Measurements from ENCODE around the gene PRSS1.

PRSS1 gene

DNA sequence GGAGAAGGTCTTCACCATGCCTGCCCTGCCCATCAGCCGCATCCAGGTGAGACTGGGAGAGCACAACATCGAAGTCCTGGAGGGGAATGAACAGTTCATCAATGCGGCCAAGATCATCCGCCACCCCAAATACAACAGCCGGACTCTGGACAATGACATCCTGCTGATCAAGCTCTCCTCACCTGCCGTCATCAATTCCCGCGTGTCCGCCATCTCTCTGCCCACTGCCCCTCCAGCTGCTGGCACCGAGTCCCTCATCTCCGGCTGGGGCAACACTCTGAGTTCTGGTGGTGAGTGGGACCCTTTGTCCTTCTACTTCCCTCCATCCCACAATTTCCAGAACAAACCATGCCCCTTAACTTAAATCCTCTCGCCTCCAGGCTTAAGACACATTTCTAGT is 24.0 kb downstream of the PRSS1 start:
- in situ Hi-C loops (cut with MboI; ENCODE audit: low sequenced_read_pairs): no loop called here

DNA sequence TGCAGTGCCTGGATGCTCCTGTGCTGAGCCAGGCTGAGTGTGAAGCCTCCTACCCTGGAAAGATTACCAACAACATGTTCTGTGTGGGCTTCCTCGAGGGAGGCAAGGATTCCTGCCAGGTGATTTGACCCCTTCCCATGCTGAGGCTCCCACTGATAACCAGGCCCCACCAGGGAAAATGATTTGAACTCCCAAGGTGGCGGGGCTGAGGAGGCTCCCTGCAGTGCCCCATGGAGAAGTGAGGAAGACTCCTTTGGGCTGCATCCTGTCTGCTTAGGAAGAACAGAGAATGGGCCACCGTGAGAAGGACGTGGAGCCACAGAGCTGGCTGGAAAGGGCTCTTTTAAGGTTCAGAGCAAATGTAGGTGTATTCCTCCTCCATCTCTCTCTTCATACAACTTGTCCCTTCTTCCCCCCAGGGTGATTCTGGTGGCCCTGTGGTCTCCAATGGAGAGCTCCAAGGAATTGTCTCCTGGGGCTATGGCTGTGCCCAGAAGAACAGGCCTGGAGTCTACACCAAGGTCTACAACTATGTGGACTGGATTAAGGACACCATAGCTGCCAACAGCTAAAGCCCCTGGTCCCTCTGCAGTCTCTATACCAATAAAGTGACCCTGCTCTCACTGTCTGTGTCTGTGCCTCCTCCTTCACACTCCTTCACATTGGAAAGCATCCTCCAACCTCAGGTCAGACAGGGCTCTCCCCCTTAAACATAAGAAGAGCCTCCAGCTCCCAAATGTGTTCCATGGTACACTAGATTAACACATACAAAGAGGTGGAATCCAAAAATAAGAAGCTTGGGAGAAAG is 24.9 kb downstream of the PRSS1 start:
- in situ Hi-C loops (cut with MboI; ENCODE audit: low sequenced_read_pairs): no loop called here

DNA sequence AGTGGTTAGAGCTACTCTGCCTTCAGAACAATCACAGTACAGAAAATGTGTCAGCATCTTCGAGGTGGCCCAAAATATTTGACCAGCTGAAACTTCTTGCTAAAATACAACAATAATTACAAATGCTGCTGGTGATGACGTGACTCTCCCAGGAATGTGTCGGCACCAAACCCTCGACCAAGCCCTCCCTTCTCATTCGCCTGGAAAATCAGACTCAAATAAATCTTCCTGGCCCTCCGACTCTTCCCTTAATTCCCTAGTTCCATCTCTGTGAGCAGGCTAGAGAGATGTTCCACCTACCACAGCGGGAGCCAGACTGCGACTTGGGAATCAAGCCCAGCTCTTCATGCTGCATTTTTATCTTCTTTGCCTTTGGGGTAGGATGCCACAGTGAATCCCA is 25.6 kb downstream of the PRSS1 start:
- in situ Hi-C loops (cut with MboI; ENCODE audit: low sequenced_read_pairs): loop anchor here (25.0 kb wide), 1 partner anchor 138 kb away; no protein-coding TSS in a partner anchor

DNA sequence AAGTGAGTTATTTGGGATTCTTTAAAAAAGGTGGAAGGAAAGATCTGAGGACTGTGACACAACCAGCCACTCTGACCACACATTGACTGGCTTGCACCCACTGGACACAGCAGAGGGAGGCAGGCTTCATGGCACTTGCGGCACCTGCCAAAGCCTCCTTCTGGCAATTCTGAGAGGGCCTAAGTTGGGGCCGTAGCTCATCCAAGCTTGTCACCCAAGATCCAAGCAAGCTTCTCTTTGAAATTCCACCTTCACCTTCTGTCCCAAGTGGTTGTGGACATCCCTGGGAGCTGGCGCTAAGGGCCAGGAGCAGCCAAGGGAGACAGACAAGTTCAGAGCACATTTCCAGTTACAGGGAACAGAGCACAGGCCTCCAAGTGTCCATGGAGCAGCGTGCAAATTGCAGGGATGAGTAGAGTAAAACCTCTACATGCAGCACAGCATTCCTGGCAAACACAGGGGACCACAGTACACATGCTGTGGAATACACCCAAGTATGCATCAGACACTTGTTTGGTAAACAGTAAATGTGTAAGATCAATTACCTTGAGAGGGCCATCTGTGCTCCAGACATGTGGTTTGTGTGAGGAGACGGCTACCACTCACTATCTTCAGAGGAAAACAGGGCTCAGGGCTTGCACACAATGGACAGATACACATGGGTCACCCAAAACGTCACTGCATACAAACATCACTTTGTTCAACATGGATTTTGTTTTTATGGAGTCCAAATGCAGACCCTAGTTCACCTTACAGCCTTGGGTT is 26.3 kb downstream of the PRSS1 start:
- in situ Hi-C loops (cut with MboI; ENCODE audit: low sequenced_read_pairs): loop anchor here (25.0 kb wide), 1 partner anchor 138 kb away; no protein-coding TSS in a partner anchor

DNA sequence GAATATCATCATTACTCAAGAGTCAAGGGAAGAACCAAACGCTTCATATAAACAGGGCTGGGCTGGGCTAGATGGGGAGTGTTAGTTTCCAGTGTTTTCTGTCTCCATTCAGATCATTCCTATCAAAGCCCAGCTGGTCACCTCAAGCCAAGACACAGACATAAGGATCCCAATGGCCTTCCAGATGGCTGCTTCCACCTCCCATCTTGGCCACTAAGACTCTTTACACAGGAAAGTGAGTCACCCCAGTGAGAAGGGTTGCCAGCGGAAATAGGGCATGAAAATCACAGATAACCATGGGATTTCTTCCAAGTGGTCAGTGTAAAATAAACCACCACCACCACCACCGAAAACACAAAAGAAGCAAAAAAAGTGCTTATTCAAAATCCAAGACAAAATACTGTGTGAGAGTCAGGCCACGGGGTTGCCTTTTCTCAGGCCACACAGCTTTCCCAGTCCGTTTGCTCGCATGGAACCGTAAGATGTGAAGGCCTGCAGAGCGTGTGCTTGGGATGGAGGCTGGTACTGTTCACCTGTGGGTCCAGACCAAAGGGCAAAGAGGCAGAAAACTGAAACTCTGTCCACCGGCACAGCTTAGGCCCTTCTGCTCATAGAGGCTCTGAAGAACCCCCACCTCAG is 27.1 kb downstream of the PRSS1 start:
- in situ Hi-C loops (cut with MboI; ENCODE audit: low sequenced_read_pairs): loop anchor here (25.0 kb wide), 1 partner anchor 139 kb away; no protein-coding TSS in a partner anchor

DNA sequence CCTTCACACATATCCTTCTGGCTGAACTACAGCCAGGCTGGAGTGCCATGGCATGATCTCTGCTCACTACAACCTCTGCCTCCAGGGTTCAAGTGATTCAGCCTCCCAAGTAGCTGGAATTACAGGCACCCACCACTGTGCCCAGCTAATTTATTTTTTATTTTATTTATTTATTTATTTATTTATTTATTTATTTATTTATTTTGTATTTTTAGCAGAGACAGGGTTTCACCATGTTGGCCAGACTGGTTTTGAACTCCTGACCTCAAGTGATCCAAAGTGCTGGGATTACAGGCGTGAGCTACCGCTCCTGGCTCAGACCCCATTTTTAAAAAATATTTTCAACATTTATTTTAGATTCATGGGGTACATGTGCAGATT is 27.6 kb downstream of the PRSS1 start:
- in situ Hi-C loops (cut with MboI; ENCODE audit: low sequenced_read_pairs): loop anchor here (25.0 kb wide), 1 partner anchor 140 kb away; no protein-coding TSS in a partner anchor

DNA sequence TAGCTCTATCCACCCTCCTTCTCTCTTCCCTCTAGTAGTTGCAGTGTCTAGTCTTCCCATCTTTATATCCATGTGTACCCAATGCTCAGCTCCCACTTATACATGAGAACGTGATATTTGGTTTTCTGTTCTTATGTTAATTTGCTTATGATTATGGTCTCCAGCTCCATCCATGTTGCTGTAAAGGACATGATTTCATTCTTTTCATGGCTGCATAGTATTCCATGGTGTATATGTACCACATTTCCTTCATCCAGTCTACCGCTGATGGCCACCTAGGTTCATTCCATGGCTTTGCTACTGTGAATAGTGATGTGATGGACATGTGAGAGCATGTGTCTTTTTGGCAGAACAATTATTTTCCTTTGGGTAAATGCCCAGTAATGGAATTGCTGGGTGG is 28.0 kb downstream of the PRSS1 start:
- in situ Hi-C loops (cut with MboI; ENCODE audit: low sequenced_read_pairs): loop anchor here (25.0 kb wide), 1 partner anchor 140 kb away; no protein-coding TSS in a partner anchor

DNA sequence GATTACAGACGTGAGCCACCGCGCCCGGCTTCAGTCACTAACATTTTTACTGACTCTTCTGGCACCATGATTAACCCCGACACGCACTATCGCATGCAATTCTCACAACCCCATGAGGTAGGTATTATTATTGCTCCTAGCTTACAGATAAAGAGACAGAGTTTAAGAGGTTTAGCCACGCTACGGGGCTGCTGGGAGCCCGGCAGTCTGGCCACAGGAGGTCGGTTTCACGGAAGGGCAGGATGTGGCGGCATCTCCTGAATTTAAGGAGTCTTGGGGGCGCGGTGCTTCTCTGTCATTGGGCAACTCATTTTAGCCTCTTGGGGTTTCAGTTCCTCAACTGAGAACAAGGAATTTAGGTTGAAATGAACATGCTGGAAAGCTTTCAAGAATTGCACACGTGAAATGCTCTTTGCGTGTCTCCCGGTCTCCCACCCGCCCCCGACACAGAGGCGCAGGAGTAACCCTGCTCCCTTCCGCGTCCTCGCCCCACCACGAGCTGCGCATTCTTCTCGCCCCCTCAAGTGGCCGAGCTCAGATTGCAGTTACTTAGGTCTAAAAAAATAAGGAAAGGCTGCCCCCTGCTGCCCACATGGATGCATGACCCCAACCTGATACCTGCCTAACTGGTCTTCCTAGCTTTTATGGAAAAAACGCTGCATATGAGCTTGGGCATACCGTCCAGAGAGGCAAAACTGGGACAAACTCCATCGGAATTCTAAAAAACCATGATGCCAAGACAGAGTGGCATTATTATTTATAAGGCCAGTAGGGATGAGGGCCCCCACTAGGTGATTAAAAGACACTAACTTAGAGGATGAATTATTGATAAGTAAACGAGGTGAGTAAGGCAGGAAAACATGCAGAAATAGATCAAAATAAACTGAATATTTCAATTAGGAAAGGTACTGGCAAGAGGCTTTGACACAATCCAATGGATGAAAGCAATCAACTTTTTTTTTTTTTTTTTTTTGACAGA is 33.9 kb downstream of the PRSS1 start:
- in situ Hi-C loops (cut with MboI; ENCODE audit: low sequenced_read_pairs): loop anchor here (25.0 kb wide), 1 partner anchor 146 kb away; no protein-coding TSS in a partner anchor

DNA sequence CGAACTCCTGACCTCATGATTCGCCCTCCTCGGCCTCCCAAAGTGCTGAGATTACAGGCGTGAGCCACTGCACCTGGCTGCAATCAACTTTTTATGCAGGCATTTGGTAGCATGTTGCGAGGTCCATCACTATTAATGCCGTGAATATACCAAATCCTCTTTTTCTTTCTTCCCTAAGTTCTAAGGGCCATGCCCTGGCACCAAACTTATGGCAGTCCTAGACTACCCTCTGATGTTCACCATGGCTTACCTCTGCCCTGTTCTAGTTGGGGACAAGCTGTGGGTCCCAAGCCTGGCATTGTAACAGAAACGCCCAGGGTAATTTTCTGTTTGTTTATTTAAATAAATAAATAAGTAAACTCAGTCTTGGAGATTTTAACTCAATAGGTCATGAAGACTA is 34.8 kb downstream of the PRSS1 start:
- in situ Hi-C loops (cut with MboI; ENCODE audit: low sequenced_read_pairs): loop anchor here (25.0 kb wide), 1 partner anchor 147 kb away; no protein-coding TSS in a partner anchor

DNA sequence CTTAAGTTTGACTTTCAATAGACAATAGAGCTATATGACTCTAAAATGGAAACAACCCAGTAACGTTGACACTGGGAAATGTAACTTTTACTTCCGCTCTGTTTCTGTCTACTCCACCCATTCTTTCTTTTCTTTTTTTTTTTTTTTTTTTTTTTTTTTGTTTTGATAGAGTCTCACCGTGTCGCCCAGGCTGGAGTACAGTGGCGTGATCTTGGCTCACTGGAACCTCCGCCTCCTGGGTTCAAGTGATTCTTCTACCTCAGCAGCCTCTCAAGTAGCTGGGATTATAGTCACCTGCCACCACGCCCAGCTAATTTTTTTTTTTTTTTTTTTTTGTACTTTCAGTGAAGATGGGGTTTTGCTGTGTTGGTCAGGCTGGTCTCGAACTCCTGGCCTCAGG is 35.4 kb downstream of the PRSS1 start:
- in situ Hi-C loops (cut with MboI; ENCODE audit: low sequenced_read_pairs): loop anchor here (25.0 kb wide), 1 partner anchor 147 kb away; no protein-coding TSS in a partner anchor

DNA sequence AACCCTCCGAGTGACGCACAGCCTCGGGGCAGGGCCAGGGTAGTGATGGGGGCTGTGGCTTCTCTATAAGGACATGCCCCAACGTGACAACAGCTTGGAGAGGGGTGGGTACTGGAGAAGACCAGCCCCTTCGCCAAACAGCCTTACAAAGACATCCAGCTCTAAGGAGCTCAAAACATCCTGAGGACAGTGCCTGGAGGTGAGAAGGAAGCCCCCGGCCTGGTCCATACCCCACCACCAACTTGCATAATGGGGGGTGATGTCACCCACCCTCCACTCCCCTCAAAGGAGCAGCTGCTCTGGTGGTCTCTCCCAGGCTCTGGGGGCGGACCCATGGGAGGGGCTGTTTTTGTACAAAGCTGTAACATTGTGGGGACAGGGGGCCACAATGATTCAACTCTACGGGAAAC is 36.6 kb downstream of the PRSS1 start:
- in situ Hi-C loops (cut with MboI; ENCODE audit: low sequenced_read_pairs): loop anchor here (25.0 kb wide), 1 partner anchor 149 kb away; no protein-coding TSS in a partner anchor

DNA sequence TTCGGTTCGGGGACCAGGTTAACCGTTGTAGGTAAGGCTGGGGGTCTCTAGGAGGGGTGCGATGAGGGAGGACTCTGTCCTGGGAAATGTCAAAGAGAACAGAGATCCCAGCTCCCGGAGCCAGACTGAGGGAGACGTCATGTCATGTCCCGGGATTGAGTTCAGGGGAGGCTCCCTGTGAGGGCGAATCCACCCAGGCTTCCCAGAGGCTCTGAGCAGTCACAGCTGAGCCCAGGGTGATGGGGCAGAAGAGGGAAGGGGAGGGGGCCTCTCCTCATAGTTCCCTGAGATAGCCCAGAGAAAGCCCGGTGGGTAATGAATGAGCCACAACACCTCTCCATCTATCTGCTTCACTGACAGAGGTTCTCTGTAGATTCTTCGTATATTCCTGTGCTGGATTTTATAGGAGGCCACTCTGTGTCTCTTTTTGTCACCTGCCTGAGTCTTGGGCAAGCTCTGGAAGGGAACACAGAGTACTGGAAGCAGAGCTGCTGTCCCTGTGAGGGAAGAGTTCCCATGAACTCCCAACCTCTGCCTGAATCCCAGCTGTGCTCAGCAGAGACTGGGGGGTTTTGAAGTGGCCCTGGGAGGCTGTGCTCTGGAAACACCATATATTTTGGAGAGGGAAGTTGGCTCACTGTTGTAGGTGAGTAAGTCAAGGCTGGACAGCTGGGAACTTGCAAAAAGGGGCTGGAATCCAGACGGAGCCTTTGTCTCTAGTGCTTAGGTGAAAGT is 37.9 kb downstream of the PRSS1 start:
- in situ Hi-C loops (cut with MboI; ENCODE audit: low sequenced_read_pairs): loop anchor here (25.0 kb wide), 1 partner anchor 150 kb away; no protein-coding TSS in a partner anchor

DNA sequence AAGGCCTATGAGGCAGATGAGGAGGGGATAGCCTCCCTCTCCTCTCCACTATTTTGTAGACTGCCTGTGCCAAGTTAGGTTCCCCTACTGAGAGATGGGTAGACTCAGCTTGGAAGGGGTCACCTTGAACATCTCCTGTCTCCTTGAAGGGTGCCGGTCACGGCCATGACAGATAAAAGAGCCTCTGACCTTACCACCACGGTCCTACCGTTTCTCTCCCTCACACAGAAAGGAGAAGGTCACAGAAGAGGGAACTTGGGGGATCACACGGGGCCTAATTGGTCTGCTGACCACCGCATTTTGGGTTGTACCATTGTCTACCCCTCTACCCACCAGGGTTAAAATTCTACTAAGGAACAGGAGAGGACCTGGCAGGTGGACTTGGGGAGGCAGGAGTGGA is 38.5 kb downstream of the PRSS1 start:
- in situ Hi-C loops (cut with MboI; ENCODE audit: low sequenced_read_pairs): loop anchor here (25.0 kb wide), 1 partner anchor 150 kb away; no protein-coding TSS in a partner anchor

DNA sequence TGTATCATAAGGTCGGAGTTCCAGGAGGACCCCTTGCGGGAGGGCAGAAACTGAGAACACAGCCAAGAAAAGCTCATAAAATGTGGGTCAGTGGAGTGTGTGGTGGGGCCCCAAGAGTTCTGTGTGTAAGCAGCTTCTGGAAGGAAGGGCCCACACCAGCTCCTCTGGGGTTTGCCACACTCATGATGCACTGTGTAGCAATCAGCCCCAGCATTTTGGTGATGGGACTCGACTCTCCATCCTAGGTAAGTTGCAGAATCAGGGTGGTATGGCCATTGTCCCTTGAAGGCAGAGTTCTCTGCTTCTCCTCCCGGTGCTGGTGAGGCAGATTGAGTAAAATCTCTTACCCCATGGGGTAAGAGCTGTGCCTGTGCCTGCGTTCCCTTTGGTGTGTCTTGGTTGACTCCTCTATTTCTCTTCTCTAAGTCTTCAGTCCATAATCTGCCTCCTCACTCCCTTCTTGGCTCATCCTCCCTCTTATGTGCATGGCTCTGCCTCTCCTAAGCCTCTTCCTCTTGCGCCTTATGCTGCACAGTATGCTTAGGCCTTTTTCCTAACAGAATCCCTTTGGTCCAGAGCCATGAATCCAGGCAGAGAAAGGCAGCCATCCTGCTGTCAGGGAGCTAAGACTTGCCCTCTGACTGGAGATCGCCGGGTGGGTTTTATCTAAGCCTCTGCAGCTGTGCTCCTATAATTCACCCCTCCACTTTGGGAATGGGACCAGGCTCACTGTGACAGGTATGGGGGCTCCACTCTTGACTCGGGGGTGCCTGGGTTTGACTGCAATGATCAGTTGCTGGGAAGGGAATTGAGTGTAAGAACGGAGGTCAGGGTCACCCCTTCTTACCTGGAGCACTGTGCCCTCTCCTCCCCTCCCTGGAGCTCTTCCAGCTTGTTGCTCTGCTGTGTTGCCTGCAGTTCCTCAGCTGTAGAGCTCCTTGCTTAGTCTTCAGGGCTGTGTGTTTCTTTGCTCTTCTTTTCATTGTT is 39.3 kb downstream of the PRSS1 start:
- in situ Hi-C loops (cut with MboI; ENCODE audit: low sequenced_read_pairs): loop anchor here (25.0 kb wide), 1 partner anchor 151 kb away; no protein-coding TSS in a partner anchor

DNA sequence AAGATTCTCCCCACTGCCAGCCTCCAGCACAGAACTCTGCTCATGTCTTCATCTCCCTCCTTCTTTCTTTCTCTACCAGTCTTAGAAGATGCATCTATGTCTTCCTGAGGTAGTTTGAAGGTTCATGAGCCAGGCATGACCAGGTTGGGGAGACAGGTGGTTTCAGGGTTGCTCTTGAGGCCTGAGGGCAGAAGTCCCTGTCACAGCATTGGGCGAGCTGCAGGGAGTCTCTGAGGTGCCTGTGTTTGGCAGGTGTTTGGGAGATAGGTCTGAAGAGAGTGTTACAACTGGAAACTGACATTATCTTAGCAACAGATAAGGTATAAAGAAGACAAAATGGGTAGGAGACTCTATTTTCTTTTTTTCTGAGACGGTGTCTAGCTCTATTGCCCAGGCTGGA is 40.2 kb downstream of the PRSS1 start:
- in situ Hi-C loops (cut with MboI; ENCODE audit: low sequenced_read_pairs): loop anchor here (25.0 kb wide), 1 partner anchor 152 kb away; no protein-coding TSS in a partner anchor

DNA sequence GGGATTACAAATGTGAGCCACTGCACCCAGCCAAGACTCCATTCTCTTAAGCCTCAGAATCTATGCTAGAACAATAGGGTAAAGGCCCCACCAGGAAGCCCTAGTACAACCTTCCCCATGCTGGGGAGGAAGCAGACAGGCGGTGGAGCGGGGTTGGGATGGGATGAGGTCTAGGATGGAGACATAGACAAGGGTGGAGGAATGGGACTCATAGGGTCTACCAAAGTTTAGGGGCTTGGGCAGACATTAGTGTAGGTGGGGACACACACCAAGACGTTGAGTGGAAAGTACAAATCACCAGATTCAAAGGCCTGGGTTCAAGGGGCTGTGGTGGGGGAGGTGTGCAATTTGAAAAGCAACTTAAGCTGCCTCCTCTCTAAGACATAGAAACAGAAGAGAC is 40.8 kb downstream of the PRSS1 start:
- in situ Hi-C loops (cut with MboI; ENCODE audit: low sequenced_read_pairs): loop anchor here (25.0 kb wide), 1 partner anchor 153 kb away; no protein-coding TSS in a partner anchor

DNA sequence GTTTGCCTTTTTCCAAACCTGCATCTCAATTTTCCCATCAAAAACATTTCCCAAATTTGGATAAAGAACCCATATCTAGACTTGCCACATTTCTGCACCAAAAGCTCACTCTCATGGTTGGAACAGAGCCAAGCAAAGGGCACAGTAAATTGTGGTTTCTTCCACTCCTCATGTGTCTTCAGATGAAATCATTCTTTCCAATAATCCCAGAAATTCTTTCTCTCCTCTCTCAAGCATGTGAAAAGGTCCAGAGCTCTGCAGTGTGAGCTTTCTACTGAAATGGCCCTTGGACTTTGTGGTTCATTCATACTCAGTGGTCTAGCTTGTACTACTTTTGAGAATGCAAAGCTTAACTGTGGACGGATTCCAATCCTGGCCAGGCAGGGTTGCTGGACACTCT is 41.3 kb downstream of the PRSS1 start:
- in situ Hi-C loops (cut with MboI; ENCODE audit: low sequenced_read_pairs): loop anchor here (25.0 kb wide), 1 partner anchor 153 kb away; no protein-coding TSS in a partner anchor

DNA sequence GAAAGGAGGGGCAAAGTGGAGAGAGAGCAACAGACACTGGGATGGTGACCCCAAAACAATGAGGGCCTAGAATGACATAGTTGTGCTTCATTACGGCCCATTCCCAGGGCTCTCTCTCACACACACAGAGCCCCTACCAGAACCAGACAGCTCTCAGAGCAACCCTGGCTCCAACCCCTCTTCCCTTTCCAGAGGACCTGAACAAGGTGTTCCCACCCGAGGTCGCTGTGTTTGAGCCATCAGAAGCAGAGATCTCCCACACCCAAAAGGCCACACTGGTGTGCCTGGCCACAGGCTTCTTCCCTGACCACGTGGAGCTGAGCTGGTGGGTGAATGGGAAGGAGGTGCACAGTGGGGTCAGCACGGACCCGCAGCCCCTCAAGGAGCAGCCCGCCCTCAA is 42.2 kb downstream of the PRSS1 start:
- in situ Hi-C loops (cut with MboI; ENCODE audit: low sequenced_read_pairs): loop anchor here (25.0 kb wide), 1 partner anchor 154 kb away; no protein-coding TSS in a partner anchor

Data from HL-60/S4 treated with retinoic acid at 250 ng/mL for 4 days and 3 days (cell line).